HUDEP-2 (cell line): ENCODE measurements around the gene SEC31B.
A peak's percentile ranks its signal among the peaks of the same experiment; 100 is the strongest.

ENCODE experiments used
- DNase-seq, 76 experiments: peaks; one replicate each; lab custom pipeline; 2025; ENCODE audit not compliant: unreplicated experiment in 76 of 76; lab: John Stamatoyannopoulos, UW

The SEC31B gene

GRCh38 chr10:100519311-100520051 lies at the start of gene SEC31B:
TSS of gene SEC31B (minus strand) at chr10:100519861. CDS start at chr10:100516952, 2,909 bp downstream.
- DNase-seq: no peak

- no peak for DNase-seq
Measured at GRCh38 chr10:100568912-100569311, 49.3 kb upstream of the SEC31B start.

- no peak for DNase-seq
Measured at GRCh38 chr10:100567826-100568225, 48.2 kb upstream of the SEC31B start.

- DNase-seq: no peak
Measured at GRCh38 chr10:100567249-100567648, 47.6 kb upstream of the SEC31B start.

GRCh38 chr10:100566561-100566960 lies 46.9 kb upstream of the SEC31B start:
- DNase-seq: no peak

- peak in 1 of 76 experiments; percentile 10 for DNase-seq
Measured at GRCh38 chr10:100565206-100565985, 45.7 kb upstream of the SEC31B start.

GRCh38 chr10:100562008-100562672 lies 42.5 kb upstream of the SEC31B start:
- peak in 73 of 76 experiments; percentile 9 to 89 (median 75) for DNase-seq

GRCh38 chr10:100561005-100561404 lies 41.3 kb upstream of the SEC31B start:
- peak in 1 of 76 experiments; percentile 6 for DNase-seq

- no peak for DNase-seq
Measured at GRCh38 chr10:100560248-100560647, 40.6 kb upstream of the SEC31B start.

GRCh38 chr10:100554902-100555301 lies 35.2 kb upstream of the SEC31B start:
- DNase-seq: no peak

GRCh38 chr10:100553929-100554328 lies 34.3 kb upstream of the SEC31B start:
- DNase-seq: no peak

- DNase-seq: no peak
Measured at GRCh38 chr10:100551738-100552137, 32.1 kb upstream of the SEC31B start.

- DNase-seq: no peak
Measured at GRCh38 chr10:100551196-100551595, 31.5 kb upstream of the SEC31B start.

- no peak for DNase-seq
Measured at GRCh38 chr10:100544950-100545349, 25.3 kb upstream of the SEC31B start.

GRCh38 chr10:100537475-100537874 lies 17.8 kb upstream of the SEC31B start:
- no peak for DNase-seq

- DNase-seq: peak in 75 of 76 experiments; percentile 20 to 93 (median 84)
Measured at GRCh38 chr10:100535715-100536353, 16.2 kb upstream of the SEC31B start, which contains the start of gene HIF1AN. TSS of gene HIF1AN (plus strand) at chr10:100535943. CDS start at chr10:100535959, 16 bp downstream.

- no peak for DNase-seq
Measured at GRCh38 chr10:100535338-100535714, 15.7 kb upstream of the SEC31B start.

GRCh38 chr10:100534726-100535125 lies 15.1 kb upstream of the SEC31B start:
- peak in 2 of 76 experiments; percentile 5 to 10 for DNase-seq

GRCh38 chr10:100531761-100532160 lies 12.1 kb upstream of the SEC31B start:
- peak in 5 of 76 experiments; percentile 11 to 41 (median 18) for DNase-seq

GRCh38 chr10:100529475-100530298 lies 10.0 kb upstream of the SEC31B start, which contains the start of gene NDUFB8:
TSS of gene NDUFB8 (minus strand) at chr10:100529871. CDS start at chr10:100529851, 20 bp downstream.
- DNase-seq: peak in 75 of 76 experiments; percentile 7 to 87 (median 73)
